Middle frontal gyrus (tissue), 1 donor: ENCODE results near the gene TSN.
A peak's percentile ranks its signal among the peaks of the same experiment; 100 is the strongest.
"Not testable (repeated sequence)": the region's sequence is repeated elsewhere in the genome, so short reads cannot be mapped to it uniquely, and the experiment has no call there.

Experiments
- DNase-seq: peaks from one replicate; pipeline ENCODE4 v3.0.0-alpha.2; 2015; ENCODE audit warnings: low spot score; ENCODE audit errors: extremely low spot score

TSN gene

DNA sequence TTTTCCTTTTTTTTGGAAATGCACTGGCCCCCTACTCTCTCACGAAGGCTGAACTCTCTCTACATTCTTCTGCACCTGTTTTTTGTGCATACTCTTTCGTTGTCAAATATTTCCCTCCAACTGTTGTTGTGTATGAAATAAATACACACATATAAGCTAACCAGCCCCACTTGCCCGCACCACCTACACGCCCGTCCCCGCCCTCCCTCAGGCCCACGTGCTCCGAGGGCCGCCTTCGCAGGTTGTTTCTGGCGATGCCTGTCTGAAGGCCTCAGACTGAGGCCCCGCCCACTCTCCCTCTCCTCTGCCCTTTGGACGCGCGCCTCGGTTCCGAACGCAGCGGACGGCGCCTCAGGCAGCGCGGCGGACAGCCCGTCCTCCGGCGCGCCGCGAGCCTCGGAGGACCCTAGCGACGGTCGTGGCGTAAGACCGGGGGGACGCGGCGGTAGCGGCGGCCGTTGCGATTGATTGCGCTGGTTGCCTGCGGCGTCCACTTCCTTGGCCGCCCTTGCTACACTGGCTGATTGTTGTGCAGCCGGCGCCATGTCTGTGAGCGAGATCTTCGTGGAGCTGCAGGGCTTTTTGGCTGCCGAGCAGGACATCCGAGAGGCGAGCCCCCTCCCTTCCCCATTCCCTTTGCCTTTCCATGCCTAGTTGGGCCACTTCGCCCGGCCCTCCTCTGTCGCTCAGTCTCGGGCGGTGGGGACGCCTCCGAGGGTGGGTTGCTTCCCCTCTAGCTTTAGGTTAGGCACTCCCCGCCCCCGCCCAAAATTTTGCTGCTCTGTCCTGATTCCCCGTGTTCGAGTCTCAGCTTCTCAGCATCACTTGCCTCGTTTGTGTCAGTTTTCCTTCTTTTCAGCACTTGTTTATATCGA is at the start of gene TSN:
Gene TSN, plus strand, starts transcription at position 415 of the 875 bp plus-strand sequence. Its CDS starts 129 bp downstream, at position 544.
- DNase-seq = peak; percentile 94

DNA sequence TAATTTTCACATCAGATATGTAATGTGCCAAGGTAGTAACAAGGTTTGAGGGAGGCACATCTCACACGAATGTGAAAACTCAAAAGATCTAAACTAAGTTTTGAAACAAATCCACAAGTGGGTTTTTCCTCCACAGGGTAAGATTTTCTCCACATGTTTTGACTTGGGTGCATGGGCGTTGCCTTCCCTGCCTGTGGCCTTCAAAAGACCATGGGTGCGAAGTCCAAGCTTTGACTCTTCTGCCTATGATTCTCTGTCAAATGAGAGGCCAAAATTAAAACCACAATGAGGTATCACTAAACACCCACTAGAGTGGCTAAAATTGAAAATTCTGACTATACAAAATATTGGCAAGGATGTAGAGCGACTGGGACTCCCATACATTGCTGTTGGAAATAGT is 49.5 kb upstream of the TSN start:
- DNase-seq = no peak

DNA sequence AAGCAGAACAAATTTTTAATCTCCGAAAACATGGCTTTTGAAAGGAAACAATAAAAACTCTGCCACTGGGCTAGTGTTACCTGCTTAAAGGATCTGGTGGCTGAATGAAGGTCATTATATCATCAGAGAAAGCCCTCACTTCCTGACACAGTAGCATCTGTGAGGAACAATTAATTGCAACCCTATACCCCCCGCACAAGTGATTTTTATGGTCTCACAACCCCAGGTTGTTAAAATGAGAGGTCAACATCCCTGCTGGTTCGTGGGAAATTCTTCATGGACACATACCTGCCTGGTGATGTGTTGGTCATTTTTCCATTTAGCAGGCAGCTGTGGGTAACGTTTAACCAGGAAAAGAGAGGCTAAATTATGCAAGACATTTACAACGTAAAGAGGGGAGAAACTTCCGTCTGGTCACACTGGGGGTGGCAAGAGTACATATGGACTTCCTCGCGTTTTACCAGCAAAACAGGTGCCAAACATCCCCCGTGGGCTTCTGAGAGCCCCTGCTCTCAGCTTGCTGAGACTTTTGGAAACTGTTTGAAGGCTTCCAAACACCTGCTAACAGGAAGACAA is 48.0 kb upstream of the TSN start:
- no peak for DNase-seq

DNA sequence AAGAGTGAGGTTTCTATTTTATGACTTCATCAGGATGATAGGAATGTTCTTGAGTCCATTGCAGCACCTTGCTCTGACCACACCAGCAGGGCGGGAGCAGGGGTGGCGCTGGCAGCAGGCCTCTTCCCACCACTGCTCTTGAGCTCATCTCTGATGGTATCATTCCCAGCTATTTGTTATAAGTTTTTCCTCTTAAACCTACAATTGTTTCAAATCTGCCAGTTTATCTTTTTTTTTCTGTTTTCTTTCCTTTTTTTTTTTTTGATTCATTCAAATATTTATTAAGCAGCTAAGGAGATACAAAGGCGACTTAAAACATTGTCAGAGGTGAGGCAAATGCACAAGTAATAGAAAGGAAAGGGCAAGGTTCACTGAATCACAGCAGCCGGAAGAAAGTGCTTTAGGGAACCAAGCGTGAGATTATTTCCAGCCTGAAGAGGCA is 47.5 kb upstream of the TSN start:
- DNase-seq = no peak

DNA sequence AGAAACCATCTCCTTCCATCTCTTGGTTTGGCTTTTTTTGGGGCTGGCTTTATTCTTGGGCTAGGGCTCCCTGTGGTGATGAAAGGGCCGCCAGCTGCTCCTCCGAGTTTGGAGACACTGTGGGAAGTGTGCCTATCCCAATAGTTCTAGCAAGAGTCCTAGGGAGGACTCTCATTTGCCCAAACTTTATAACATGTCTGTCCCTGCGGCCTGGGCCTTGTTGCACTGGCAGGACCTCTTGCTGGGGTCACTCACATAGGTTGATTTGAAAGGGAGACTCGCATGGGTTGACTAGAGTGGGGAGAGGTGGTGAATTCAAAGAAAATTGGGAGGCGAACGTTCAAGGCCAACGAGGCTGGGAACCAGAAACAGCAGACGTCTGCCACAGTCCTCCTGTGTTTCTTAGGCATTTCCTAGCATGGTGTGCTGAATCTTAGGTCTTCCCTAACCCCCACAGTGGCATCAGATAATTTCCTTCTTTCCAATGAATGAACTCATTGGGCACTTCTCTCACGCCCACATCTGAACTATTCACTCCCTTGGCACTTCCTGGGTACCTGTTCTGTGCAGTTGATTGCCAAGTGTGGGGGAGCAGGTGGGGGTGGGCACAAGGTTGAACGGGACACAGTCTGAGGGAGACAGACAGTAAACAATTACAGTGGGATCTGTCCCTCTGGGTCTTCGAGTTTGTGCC is 45.5 kb upstream of the TSN start:
- DNase-seq = no peak

DNA sequence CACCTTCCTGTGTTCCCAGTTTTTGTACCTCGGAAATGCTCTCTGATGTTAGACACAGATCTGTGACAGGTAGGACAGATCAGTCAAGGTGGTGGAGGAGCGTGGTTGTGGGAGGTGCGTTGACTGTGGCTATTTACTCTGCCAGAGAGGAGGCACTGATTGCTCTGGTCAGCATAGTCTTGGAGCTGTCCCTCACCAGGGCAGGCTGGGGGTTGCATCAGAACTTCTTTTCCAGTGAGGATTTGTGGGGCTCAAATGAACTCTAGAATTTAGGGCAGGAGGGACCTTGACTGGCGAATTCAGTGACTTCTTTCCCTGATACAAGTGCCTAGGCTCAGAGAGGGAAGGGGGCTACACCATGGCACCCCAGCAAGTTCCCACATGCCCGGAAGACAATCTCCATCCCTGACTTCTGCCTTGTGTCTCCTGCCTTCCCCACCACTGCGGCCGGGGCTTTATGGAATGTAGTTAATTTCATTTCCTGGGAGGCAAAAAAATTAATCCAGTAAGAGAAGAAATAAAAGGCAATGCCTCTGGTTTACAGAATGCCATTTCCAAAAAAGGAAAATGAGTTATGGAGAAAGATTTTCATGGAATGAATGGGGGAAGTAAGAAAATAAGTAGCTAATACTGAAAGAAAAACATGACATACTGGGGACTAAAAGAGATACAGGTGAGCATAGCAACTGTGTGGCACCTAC is 44.8 kb upstream of the TSN start:
- DNase-seq = no peak

DNA sequence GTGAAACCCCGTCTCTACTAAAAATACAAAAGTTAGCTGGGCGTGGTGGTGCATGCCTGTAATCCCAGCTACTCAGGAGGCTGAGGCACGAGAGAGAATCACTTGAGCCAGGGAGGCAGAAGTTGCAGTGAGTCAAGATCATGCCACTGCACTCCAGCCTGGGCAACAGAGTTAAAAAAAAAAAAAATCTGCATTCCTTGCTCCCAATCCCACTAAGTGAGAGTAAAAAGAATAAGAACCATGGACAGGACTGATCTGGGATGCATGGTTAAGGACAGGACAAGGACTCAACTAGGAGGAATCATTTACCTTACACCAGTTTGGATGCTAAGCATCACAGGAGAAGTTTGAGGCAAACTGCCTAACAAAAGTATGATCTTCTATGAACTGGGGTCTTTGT is 44.0 kb upstream of the TSN start:
- not testable (repeated sequence) for DNase-seq

DNA sequence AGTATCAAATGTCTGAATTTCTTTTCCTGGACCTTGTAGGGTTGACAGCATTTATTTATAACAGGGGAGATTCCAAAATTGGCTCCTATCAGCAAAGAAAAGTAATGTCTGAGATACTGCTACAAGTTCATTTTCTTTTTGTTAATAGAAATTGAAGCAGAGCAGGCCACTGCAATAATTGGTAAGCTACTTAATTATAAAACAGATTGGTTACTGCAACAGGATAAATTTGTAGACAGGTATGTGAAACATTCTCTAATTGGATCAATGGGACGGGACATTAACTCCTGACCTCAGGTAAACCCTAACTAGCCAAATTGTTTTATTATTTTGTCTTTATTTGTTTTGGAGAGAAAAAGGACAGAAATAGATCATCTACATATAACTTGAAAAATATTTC is 39.3 kb upstream of the TSN start:
- no peak for DNase-seq

DNA sequence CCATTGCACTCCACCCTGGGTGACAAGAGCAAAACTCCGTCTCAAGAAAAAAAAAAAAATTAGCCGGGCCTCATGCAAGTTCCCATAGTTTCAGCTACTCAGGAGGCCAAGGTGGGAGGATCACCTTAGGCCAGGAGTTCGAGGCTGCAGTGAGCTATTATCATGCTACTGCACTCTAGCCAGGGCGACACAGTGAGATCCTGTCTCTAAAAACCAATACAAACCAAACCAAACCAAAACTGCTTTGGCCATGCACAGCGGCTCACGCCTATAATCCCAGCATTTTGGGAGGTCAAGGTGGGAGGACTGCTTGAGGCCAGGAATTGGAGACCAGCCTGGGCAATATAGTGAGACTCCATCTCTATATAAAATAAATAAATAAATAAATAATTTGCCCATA is 37.9 kb upstream of the TSN start:
- no peak for DNase-seq

DNA sequence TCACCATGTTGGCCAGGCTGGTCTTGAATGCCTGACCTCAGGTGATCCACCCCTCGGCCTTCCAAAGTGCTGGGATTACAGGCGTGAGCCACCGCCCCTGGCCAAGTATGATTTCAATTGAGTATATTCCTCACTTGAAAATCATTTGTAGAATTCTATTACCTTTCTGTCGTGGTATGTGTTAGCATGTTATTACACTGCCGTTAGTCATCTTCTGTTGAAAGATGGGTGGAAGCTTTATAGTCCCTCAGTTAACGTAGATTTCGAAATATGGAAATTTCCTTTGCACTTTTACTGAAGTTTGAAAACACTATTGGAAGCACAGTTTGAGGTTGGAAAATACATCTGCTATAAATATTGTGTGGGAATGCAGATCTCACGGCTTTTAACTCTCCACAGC is 33.5 kb upstream of the TSN start:
- no peak for DNase-seq

DNA sequence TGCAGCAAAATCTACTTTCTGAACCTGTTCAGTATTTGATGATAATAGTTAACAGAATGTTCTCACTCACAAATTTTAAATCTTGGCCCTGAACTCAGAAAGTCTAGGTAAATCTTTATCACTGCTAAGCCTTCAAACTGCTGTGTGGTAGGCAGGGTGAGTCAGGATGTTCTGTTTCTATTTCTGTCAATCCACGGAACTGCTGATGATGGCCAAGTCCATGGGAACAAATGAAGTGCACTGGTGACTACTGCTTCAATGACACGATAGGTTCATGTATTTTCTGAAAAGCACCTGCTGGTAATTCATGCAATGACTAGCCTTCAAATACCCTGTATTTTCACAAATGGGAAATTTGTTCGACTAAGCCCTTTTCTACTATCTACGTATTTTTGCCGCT is 33.0 kb upstream of the TSN start:
- no peak for DNase-seq

DNA sequence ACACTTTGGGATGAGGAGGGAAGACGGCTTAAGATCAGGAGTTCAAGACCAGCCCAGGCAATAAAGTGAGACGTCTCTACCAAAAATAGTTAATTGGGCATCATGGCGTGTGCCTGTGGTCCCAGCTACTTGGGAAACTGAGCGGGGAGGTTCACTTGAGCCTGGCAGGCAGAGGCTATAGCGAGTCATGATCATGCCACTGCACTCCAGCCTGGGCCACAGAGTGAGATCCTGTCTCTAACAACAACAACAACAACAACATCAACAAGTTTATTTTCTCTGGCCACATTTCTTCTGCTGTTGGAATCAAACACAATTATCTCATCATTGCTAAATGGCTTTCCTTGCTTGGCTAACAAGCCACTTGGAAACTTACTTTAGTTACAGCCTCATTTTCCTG is 32.1 kb upstream of the TSN start:
- DNase-seq = no peak

DNA sequence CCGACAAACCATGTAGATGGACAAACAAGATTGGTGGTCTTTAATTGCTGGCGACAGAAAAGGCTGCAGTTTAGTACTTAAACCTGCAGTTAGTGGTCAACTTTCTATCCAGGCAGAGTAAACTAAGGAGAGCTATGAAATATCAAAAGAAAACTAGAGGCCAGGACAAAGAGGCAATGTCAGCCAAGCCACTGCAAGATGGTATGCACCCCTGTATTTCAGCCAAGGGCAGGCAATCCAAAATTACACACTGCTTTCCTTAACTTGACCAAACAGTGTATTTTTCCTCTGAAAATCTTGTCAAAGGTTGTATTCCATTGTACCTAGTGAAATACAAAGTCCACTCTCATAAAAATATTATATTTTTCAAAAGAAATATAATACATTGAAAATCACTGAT is 28.1 kb upstream of the TSN start:
- no peak for DNase-seq

DNA sequence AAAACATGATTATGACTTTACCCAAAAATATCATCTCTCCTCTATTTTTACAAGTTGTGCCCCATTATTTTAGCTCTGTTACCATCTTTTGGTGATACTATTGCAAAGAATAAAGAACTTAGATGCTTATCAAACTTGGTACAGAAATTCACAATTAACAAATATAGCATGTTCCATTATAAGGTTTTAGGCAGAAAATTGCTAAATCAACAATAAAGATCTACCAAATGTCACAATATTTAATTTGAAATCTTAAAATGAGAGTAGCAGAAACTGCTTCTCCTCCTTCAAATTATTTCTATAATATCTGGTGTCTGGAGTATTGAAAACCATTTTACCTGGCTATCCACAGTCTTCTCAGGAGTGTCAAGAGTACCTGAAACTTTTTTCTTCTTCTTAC is 27.5 kb upstream of the TSN start:
- no peak for DNase-seq

DNA sequence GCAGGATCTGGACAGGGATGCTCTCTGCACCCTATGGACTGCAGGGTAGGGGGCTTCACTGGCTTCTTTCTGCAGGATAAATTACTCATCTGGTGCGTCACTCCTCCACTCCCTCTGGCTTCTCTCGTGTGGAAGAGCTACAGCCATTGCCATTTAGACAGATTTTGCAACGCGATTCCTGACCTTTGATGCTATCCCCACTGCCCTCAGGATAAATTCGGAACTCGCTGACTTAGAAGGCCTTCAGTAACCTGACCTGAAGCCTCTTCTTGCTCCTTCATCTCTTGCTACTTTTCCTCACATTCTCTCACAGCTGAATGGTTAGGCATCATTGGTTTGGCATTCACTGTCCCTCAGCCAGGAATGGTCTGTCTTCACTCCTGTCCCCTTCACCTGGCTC is 24.1 kb upstream of the TSN start:
- no peak for DNase-seq

DNA sequence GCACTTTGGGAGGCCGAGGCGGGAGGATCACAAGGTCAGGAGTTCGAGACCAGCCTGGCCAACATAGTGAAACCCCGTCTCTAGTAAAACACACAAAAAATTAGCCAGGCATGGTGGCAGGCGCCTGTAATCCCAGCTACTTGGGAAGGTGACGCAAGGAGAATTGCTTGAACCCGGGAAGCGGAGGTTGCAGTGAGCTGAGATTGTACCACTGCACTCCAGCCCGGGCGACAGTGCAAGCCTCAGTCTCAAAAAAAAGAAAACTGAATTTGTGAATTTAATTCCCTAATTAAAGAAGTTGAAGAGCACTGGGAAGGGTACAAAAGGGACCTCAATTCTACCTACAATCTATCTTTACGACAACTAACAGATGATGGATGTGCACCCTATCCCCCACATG is 20.9 kb upstream of the TSN start:
- not testable (repeated sequence) for DNase-seq

DNA sequence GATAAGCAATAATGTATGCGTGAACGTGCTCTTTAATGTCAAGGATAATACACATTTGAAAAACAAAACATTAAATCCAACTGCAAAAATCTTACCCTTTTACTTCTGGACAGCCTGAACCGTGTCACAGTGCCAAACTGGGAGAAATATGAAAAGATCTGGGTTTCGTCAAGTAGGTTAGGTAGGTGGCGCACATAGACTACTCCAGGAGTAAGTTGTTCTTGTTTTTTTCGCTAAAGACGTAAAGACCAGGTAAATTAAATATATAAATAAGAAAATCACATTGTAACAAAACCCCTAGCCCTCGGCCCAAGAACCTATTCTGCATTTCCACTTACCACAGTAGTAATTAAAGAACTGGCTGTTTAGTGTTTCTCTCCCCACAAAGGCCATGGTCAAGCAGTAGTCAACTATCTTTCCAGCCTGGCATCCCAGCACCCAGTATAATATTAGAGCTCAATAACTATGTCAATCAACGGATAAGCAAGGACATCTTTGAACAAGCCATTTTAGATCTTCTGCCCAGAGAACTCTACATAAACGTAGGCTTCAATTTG is 19.9 kb upstream of the TSN start:
- no peak for DNase-seq

DNA sequence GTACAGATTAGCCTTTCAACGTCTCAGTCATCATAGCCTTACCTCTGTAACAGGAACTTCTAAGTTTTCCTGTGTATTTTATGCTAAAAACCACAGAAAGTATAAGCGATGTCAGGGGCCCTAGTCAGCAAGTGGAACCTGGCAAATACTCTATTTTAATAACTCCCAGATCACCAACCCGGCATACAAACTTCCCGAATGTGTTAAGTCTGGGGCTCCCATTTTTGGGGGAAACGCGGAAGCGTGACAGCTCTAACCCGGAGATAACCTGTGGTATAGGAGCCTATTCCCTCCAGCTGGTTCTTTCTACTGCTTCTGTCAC is 19.4 kb upstream of the TSN start:
- no peak for DNase-seq

DNA sequence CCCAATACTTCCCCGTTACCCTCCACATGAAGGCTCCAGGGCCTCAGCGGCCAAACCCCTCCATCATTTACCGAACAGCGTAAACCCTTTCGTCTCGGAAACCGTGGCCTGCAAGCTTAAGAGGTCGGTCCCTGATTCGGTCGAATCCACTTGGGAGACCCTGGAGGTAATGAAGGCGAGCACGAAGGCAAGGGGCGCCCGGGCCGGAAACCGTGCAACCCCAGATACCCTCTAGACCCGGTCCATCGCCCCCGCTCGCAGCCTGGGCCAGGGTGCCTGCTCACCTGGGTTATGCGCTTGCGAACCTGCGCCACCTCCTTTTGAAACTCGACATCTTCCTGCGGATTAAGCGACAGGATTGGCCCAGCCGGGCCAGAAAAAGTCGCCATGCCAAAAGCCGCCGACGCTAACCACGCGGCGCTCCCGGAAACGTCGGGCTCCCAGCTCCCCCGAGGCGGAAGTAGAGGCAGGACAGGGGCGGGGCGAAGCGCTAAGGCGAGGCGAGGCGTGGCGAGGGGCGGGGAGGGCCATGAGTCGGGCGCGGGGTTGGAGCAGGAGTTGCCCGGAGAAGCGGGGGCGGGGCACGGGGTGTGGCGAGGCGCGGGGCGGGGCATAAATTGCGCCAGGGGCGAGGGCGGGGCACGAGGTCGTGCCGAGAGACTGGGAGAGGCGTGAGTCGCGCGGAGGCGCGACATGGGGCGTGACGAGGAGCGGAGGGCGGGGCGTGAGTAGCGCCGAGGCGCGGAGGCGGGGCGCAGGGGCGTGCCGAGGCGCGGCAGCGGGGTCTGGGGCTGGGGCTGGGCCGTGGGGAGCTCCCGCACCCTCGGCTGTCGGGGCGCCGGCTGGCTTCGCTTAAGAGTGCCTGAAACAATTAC is 18.8 kb upstream of the TSN start, which contains the start of gene NIFK:
Gene NIFK, minus strand, starts transcription at position 414 of the 875 bp plus-strand sequence. Its CDS starts 25 bp downstream, at position 389.
- peak; percentile 91 for DNase-seq

DNA sequence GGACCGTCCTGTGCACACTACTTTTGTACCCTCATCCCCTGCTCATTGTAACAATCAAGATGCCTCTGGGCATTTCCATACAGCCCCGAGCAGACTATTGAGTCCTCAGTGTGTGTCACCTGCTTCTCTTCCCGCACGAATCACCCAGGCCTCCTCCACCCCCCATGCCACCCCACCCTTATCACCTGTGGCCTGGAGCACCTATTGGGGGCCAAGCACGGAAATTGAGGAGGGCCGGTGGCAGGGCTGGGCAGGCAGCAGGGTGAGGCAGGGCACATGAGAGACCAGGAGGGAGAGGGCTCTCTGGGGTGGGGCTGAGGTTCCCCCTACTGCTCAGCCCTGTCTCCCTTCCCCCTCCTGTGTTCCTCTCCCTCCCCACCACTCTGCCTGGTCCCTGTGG is 14.5 kb upstream of the TSN start:
- no peak for DNase-seq

DNA sequence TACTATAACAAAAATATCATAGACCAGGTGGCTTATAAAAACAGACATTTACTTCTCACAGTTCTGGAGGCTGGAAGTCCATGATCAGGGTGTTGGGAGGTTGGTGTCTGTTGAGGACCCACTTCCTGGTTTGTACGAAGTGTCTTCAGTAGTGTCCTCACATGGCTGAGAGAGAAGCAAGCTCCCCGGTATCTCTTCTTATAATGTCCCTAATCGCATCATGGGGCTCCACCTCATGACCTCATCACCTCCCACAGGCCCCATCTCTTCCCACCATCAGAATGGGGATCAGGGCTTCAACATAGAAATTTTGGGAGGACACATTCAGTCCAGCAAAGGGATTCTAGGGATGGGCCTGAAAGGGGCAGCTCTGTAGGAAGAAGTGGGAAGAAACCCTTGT is 14.0 kb upstream of the TSN start:
- no peak for DNase-seq
